HEK293 (cell line): Measurements from ENCODE around the gene SLC35F5.

Experiments used
- BCL11A ChIP-seq: fragments of 450-650 bp; formaldehyde crosslinking; IDR thresholded peaks from 2 replicates; pipeline ENCODE4 v1.5.1; 2016; ENCODE audit warnings: low read depth, missing biosample characterization, missing genetic modification characterization
- OSR2 ChIP-seq: fragments of 450-650 bp; formaldehyde crosslinking; IDR thresholded peaks from 2 replicates; pipeline ENCODE4 v1.5.1; 2016; ENCODE audit warnings: missing biosample characterization, missing genetic modification characterization
- SCRT2 ChIP-seq: fragments of 450-650 bp; formaldehyde crosslinking; IDR thresholded peaks from 2 replicates; pipeline ENCODE4 v1.5.1; 2016; ENCODE audit warnings: missing biosample characterization, missing genetic modification characterization
- SP2 ChIP-seq: fragments of 450-650 bp; formaldehyde crosslinking; IDR thresholded peaks from 2 replicates; pipeline ENCODE4 v1.5.1; 2016; ENCODE audit warnings: missing biosample characterization, missing genetic modification characterization
- ZNF311 ChIP-seq: fragments of 450-650 bp; formaldehyde crosslinking; IDR thresholded peaks from 2 replicates; pipeline ENCODE4 v1.5.1; 2017; ENCODE audit warnings: missing biosample characterization, missing genetic modification characterization, borderline replicate concordance
- ZNF324 ChIP-seq: fragments of 450-650 bp; formaldehyde crosslinking; IDR thresholded peaks from 2 replicates; pipeline ENCODE4 v1.5.1; 2016; ENCODE audit warnings: missing biosample characterization, missing genetic modification characterization
- ZNF37A ChIP-seq: fragments of 450-650 bp; IDR thresholded peaks from 2 replicates; pipeline ENCODE4 v1.5.1; 2018; ENCODE audit warnings: missing biosample characterization, missing genetic modification characterization
- ZNF473 ChIP-seq: fragments of 450-650 bp; formaldehyde crosslinking; IDR thresholded peaks from 2 replicates; pipeline ENCODE4 v1.5.1; 2017; ENCODE audit warnings: missing biosample characterization, missing genetic modification characterization
- ZNF600 ChIP-seq: fragments of 450-650 bp; formaldehyde crosslinking; IDR thresholded peaks from 2 replicates; pipeline ENCODE4 v1.5.1; 2016; ENCODE audit warnings: missing biosample characterization, missing genetic modification characterization
- TF ChIP-seq, protein P1 (sequence below): fragments of 450-650 bp; formaldehyde crosslinking; IDR thresholded peaks from 2 replicates; pipeline ENCODE4 v1.5.1; 2016; ENCODE audit warnings: missing biosample characterization, missing genetic modification characterization
- TF ChIP-seq, protein P2 (sequence below): fragments of 450-650 bp; formaldehyde crosslinking; optimal IDR thresholded peaks from 2 replicates; pipeline ENCODE3; 2016; ENCODE audit warnings: missing biosample characterization, mild to moderate bottlenecking, missing genetic modification characterization
- TF ChIP-seq, protein P3 (sequence below): fragments of 450-650 bp; formaldehyde crosslinking; IDR thresholded peaks from 2 replicates; pipeline ENCODE4 v1.5.1; 2016; ENCODE audit warnings: missing biosample characterization, missing genetic modification characterization
- TF ChIP-seq, protein P4 (sequence below): sonication (generic); formaldehyde crosslinking; IDR thresholded peaks from 2 replicates; pipeline ENCODE4 v1.8.1; 2022; ENCODE audit warnings: mild to moderate bottlenecking, moderate library complexity, missing genetic modification reagents
- TF ChIP-seq, protein P5 (sequence below): fragments of 450-650 bp; formaldehyde crosslinking; IDR thresholded peaks from 2 replicates; pipeline ENCODE4 v1.5.1; 2016; ENCODE audit warnings: missing biosample characterization, missing genetic modification characterization

DNA sequence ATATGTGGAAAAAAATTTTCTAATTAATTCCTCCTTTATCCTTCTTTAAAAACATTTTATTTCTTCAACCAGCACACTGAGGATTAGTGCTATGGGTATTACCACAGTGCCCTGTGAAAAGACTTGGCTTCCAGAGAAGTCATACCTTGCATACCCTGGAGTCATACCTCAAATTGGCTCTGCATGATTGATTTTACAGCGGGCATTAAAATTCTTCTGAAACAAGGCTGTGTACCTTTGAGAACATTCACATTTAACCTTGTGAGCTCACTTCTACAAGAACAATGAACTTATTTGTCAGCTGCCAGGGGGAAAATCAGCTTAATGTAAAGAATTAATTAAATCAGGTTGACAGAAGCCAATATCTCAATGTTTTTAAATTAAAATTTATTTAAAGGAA lies 44.6 kb downstream of the SLC35F5 start:
- TF ChIP-seq, protein P1, sequence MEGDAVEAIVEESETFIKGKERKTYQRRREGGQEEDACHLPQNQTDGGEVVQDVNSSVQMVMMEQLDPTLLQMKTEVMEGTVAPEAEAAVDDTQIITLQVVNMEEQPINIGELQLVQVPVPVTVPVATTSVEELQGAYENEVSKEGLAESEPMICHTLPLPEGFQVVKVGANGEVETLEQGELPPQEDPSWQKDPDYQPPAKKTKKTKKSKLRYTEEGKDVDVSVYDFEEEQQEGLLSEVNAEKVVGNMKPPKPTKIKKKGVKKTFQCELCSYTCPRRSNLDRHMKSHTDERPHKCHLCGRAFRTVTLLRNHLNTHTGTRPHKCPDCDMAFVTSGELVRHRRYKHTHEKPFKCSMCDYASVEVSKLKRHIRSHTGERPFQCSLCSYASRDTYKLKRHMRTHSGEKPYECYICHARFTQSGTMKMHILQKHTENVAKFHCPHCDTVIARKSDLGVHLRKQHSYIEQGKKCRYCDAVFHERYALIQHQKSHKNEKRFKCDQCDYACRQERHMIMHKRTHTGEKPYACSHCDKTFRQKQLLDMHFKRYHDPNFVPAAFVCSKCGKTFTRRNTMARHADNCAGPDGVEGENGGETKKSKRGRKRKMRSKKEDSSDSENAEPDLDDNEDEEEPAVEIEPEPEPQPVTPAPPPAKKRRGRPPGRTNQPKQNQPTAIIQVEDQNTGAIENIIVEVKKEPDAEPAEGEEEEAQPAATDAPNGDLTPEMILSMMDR (tag by site-specific recombination) = no peak
- TF ChIP-seq, protein P2, sequence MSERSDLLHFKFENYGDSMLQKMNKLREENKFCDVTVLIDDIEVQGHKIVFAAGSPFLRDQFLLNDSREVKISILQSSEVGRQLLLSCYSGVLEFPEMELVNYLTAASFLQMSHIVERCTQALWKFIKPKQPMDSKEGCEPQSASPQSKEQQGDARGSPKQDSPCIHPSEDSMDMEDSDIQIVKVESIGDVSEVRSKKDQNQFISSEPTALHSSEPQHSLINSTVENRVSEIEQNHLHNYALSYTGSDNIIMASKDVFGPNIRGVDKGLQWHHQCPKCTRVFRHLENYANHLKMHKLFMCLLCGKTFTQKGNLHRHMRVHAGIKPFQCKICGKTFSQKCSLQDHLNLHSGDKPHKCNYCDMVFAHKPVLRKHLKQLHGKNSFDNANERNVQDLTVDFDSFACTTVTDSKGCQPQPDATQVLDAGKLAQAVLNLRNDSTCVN (tag by site-specific recombination) = no peak
- TF ChIP-seq ZNF473 (tag by site-specific recombination) (no peak), SCRT2 (tag by site-specific recombination) (no peak), ZNF600 (tag by site-specific recombination) (no peak), ZNF311 (no peak), OSR2 (tag by site-specific recombination) (no peak), SP2 (tag by site-specific recombination) (no peak), BCL11A (tag by site-specific recombination) (no peak), ZNF324 (tag by site-specific recombination) (no peak), ZNF37A (no peak)
- TF ChIP-seq, protein P3, sequence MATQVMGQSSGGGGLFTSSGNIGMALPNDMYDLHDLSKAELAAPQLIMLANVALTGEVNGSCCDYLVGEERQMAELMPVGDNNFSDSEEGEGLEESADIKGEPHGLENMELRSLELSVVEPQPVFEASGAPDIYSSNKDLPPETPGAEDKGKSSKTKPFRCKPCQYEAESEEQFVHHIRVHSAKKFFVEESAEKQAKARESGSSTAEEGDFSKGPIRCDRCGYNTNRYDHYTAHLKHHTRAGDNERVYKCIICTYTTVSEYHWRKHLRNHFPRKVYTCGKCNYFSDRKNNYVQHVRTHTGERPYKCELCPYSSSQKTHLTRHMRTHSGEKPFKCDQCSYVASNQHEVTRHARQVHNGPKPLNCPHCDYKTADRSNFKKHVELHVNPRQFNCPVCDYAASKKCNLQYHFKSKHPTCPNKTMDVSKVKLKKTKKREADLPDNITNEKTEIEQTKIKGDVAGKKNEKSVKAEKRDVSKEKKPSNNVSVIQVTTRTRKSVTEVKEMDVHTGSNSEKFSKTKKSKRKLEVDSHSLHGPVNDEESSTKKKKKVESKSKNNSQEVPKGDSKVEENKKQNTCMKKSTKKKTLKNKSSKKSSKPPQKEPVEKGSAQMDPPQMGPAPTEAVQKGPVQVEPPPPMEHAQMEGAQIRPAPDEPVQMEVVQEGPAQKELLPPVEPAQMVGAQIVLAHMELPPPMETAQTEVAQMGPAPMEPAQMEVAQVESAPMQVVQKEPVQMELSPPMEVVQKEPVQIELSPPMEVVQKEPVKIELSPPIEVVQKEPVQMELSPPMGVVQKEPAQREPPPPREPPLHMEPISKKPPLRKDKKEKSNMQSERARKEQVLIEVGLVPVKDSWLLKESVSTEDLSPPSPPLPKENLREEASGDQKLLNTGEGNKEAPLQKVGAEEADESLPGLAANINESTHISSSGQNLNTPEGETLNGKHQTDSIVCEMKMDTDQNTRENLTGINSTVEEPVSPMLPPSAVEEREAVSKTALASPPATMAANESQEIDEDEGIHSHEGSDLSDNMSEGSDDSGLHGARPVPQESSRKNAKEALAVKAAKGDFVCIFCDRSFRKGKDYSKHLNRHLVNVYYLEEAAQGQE (tag by site-specific recombination) = no peak
- TF ChIP-seq, protein P4, sequence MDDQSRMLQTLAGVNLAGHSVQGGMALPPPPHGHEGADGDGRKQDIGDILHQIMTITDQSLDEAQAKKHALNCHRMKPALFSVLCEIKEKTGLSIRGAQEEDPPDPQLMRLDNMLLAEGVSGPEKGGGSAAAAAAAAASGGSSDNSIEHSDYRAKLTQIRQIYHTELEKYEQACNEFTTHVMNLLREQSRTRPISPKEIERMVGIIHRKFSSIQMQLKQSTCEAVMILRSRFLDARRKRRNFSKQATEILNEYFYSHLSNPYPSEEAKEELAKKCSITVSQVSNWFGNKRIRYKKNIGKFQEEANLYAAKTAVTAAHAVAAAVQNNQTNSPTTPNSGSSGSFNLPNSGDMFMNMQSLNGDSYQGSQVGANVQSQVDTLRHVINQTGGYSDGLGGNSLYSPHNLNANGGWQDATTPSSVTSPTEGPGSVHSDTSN (CRISPR knock-in tag) = no peak
- TF ChIP-seq, protein P5, sequence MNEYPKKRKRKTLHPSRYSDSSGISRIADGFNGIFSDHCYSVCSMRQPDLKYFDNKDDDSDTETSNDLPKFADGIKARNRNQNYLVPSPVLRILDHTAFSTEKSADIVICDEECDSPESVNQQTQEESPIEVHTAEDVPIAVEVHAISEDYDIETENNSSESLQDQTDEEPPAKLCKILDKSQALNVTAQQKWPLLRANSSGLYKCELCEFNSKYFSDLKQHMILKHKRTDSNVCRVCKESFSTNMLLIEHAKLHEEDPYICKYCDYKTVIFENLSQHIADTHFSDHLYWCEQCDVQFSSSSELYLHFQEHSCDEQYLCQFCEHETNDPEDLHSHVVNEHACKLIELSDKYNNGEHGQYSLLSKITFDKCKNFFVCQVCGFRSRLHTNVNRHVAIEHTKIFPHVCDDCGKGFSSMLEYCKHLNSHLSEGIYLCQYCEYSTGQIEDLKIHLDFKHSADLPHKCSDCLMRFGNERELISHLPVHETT (tag by site-specific recombination) = no peak
